ENCODE data around the gene LRRK2. TPM values are rescaled to one million over a fixed set of nuclear protein-coding genes. Genes with fewer than 3 reads are reported as not detected.
A peak's percentile ranks its signal among the peaks of the same experiment; 100 is the strongest.
"Not testable (repeated sequence)": the region's sequence is repeated elsewhere in the genome, so short reads cannot be mapped to it uniquely, and the experiment has no call there.

The LRRK2 gene
- total and polyA plus RNA-seq, 8 donors: 2.5 to 11.2 (median 8.1) TPM

DNA sequence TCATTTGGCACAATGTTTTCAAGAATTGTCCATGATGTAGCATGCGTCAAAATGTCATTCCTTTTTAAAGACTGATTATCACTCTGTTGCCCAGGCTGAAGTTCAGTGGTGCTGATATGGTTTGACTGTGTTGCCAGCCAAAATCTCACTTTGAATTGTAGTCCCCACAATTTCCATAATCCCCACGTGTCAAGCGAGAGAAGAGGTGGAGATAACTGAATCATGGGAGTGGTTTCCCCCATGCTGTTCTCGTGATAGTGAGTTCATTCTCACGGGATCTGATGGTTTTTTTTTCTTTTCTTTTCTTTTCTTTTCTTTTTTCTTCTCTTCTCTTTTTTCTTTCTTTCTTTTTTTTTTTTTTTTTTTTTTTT lies 21.8 kb upstream of the LRRK2 start:
- H3K27me3 ChIP-seq: no peaks in the 10 kb centered on the region
- H3K4me1 ChIP-seq: no peaks in the 10 kb centered on the region
- no peak for FAIRE-seq
- no peaks in the 10 kb centered on the region for H3K9me3 ChIP-seq
- no peak for DNase-seq
- H3K4me3 ChIP-seq: no peak overlapping the region
- no peak for TF ChIP-seq CTCF (IDR thresholded peaks at IDR 0.05)
- intact Hi-C loops (cut with DNase I): no loop called here
- H3K27ac ChIP-seq: no peak overlapping the region
- H3K36me3 ChIP-seq: no peaks in the 10 kb centered on the region
- ATAC-seq: no peak
- 77 to 79% methylated on average over 5 of the region's 5 CpGs for WGBS, 2 donors

DNA sequence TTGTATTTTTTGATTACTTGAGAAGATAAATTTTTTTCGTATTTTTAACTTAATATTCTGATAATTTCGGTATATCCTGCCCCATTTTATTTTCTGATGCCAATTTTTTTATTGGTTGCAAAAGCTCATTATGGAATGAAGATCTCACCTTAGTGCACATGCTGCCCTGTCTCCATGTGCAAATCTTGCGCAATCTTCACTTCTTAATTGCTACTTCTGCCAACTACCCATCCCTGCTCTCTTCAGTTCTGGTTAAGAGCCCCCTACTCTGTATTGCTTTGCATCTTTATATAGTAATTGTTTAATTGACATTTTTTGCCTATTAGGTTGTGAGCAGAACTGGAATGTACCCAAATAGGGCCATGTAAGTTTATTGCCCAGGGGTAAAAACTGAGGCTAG lies 20.5 kb upstream of the LRRK2 start:
- Histone ChIP-seq H3K4me3 (no peak overlapping the region), H3K27me3 (no peaks in the 10 kb centered on the region), H3K9me3 (no peaks in the 10 kb centered on the region), H3K36me3 (no peaks in the 10 kb centered on the region), H3K4me1 (no peaks in the 10 kb centered on the region), H3K27ac (no peak overlapping the region)
- intact Hi-C loops (cut with DNase I): no loop called here
- no peak for DNase-seq
- 84 to 86% methylated on average over 3 of the region's 3 CpGs for WGBS, 2 donors
- no peak for ATAC-seq
- no peak for TF ChIP-seq CTCF (IDR thresholded peaks at IDR 0.05)
- no peak for FAIRE-seq

DNA sequence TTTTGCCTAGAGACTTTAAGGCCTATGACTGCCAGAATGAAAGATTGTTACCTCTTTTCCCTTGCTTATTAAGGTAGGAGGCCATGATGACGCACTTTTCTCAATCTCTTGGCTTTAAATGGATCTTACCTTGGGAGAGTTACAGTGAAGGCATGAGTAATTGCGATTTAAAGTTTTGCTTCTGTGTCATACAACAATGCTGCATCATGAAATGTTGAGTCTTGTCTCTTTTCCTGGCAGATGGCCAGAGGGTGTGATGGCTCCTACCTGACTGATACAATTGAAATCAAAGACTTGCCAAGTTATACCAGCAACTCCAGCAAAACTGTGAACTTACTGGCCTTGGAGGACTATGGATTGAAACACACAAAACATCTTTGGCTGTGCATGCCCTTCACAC lies 17.2 kb upstream of the LRRK2 start:
- FAIRE-seq (no peak), DNase-seq (no peak), ATAC-seq (no peak)
- H3K36me3 ChIP-seq: no peaks in the 10 kb centered on the region
- no peak overlapping the region for H3K27ac ChIP-seq
- WGBS, 2 donors: 93 to 94% methylated on average over 2 of the region's 2 CpGs
- H3K4me3 ChIP-seq: no peak overlapping the region
- no peaks in the 10 kb centered on the region for H3K27me3 ChIP-seq
- no peaks in the 10 kb centered on the region for H3K9me3 ChIP-seq
- no peak for TF ChIP-seq CTCF (IDR thresholded peaks at IDR 0.05)
- intact Hi-C loops (cut with DNase I): no loop called here
- H3K4me1 ChIP-seq: no peaks in the 10 kb centered on the region

- Histone ChIP-seq H3K9me3 (no peaks in the 10 kb centered on the region), H3K36me3 (no peaks in the 10 kb centered on the region), H3K27me3 (no peaks in the 10 kb centered on the region), H3K27ac (peak overlapping the region in 1 of 4 donors; percentile 21), H3K4me1 (no peaks in the 10 kb centered on the region), H3K4me3 (no peak overlapping the region)
- FAIRE-seq (no peak), DNase-seq (peak in 1 of 6 donors; percentile 18), ATAC-seq (peak in 2 of 4 donors; percentile 56)
- intact Hi-C loops (cut with DNase I): no loop called here
- TF ChIP-seq CTCF (IDR thresholded peaks at IDR 0.05): no peak
- 38 to 41% methylated on average over 4 of the region's 4 CpGs for WGBS, 2 donors
Measured at GRCh38 chr12:40208707-40209446, 15.9 kb upstream of the LRRK2 start.

DNA sequence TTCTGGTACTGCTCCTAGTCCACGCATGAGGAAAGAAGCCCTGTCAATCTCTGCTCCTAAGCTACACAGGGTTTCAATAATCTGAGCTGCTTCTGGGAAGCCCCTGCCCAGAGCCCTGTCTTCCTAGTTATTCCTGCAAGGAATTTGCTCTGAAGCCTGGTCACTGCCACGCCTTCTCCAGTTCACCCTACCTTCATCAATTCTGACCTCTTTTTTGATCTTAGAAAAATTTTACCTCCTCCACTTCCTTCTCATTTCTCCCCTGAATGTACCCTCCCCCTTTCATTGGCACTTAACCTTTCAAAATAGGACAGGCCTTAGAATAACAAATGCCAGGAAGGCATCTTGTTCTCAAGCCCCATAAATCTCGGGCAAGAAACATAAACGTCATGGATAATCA lies 14.9 kb upstream of the LRRK2 start:
- WGBS, 2 donors: 84 to 87% methylated on average over 4 of the region's 4 CpGs
- no peak overlapping the region for H3K27ac ChIP-seq
- ATAC-seq: no peak

GRCh38 chr12:40211186-40211585 lies 13.6 kb upstream of the LRRK2 start:
- H3K4me1 ChIP-seq; intact Hi-C loops (cut with DNase I); H3K4me3 ChIP-seq; H3K9me3 ChIP-seq; FAIRE-seq; H3K27ac ChIP-seq; H3K27me3 ChIP-seq; ATAC-seq; H3K36me3 ChIP-seq; DNase-seq: not testable (repeated sequence)
- WGBS, 2 donors: 42 to 53% methylated on average over 1 of the region's 1 CpG

More for the DNA sequence above, 14.9 kb upstream of the LRRK2 start:
- H3K36me3 ChIP-seq: no peaks in the 10 kb centered on the region
- H3K4me3 ChIP-seq: no peak overlapping the region
- FAIRE-seq (no peak), DNase-seq (no peak)
- no peaks in the 10 kb centered on the region for H3K4me1 ChIP-seq
- no peaks in the 10 kb centered on the region for H3K27me3 ChIP-seq
- no peaks in the 10 kb centered on the region for H3K9me3 ChIP-seq
- intact Hi-C loops (cut with DNase I): no loop called here
- no peak for TF ChIP-seq CTCF (IDR thresholded peaks at IDR 0.05)
